HG02759 (cell line): ENCODE results near the gene PLTP.
"Not testable (repeated sequence)": the region's sequence is repeated elsewhere in the genome, so short reads cannot be mapped to it uniquely, and the experiment has no call there.

Experiments
- ATAC-seq: cut with Tn5 transposase; IDR thresholded peaks from one replicate; pipeline ENCODE4 v1.9.1; 2021; ENCODE audit warnings: mild to moderate bottlenecking, moderate library complexity; ENCODE audit not compliant: unreplicated experiment

Gene PLTP

GRCh38 chr20:45880988-45881788 lies 30.8 kb downstream of the PLTP start, which contains the start of gene ZSWIM1:
Gene ZSWIM1, plus strand, starts transcription at chr20:45881227. Its CDS starts 1,366 bp downstream, at chr20:45882593.
- peak; percentile 98 for ATAC-seq

GRCh38 chr20:45878076-45878761 lies 33.7 kb downstream of the PLTP start:
- ATAC-seq = no peak

- ATAC-seq = no peak
These were observed 37.4 kb downstream of the PLTP start for GRCh38 chr20:45874576-45874975.

GRCh38 chr20:45874104-45874481 lies 37.9 kb downstream of the PLTP start:
- not testable (repeated sequence) for ATAC-seq

GRCh38 chr20:45873409-45874103 lies 38.4 kb downstream of the PLTP start:
- ATAC-seq = no peak

GRCh38 chr20:45872626-45873025 lies 39.3 kb downstream of the PLTP start:
- no peak for ATAC-seq

- no peak for ATAC-seq
These were observed 44.2 kb downstream of the PLTP start for GRCh38 chr20:45867819-45868176.

- ATAC-seq = no peak
These were observed 44.7 kb downstream of the PLTP start for GRCh38 chr20:45867136-45867818.

GRCh38 chr20:45866454-45866853 lies 45.5 kb downstream of the PLTP start:
- ATAC-seq = no peak

- no peak for ATAC-seq
These were observed 48.1 kb downstream of the PLTP start for GRCh38 chr20:45863543-45864470.

GRCh38 chr20:45861221-45862075 lies 50.5 kb downstream of the PLTP start:
- ATAC-seq = no peak

- no peak for ATAC-seq
These were observed 51.3 kb downstream of the PLTP start for GRCh38 chr20:45860560-45861220.

- no peak for ATAC-seq
These were observed 52.0 kb downstream of the PLTP start for GRCh38 chr20:45859916-45860315.

- ATAC-seq = peak; percentile 14
These were observed 54.1 kb downstream of the PLTP start for GRCh38 chr20:45857882-45858216.

GRCh38 chr20:45857114-45857881 lies 54.7 kb downstream of the PLTP start, which contains the start of the genes ACOT8 and ZSWIM3:
Gene ACOT8, minus strand, starts transcription at chr20:45857392. Its CDS starts 77 bp downstream, at chr20:45857315.
Gene ZSWIM3, plus strand, starts transcription at chr20:45857614. Its CDS starts 212 bp downstream, at chr20:45857826.
- peak; percentile 91 for ATAC-seq

- no peak for ATAC-seq
These were observed 58.5 kb downstream of the PLTP start for GRCh38 chr20:45853484-45853883.

- ATAC-seq = no peak
These were observed 59.6 kb downstream of the PLTP start for GRCh38 chr20:45852326-45852725.

- no peak for ATAC-seq
These were observed 60.5 kb downstream of the PLTP start for GRCh38 chr20:45851501-45851900.
